A549 (cell line): Measurements from ENCODE around the gene TDP2. TPM values are rescaled to one million over a fixed set of nuclear protein-coding genes. Genes with fewer than 3 reads are reported as not detected.

Experiments
- ATAC-seq, 2 experiments: fragments of 200-7000 bp in 1 of 2; fragments of >200 bp in 1 of 2; cut with Nextera tagmentation in 1 of 2; cut with Tn5 transposase in 1 of 2; 3 replicates each; pipeline versions ENCODE4 v1.8.0 to v1.9.1; 2018 to 2020; ENCODE audit warnings: mild to moderate bottlenecking in 1 of 2, moderate library complexity in 1 of 2
- CTCF ChIA-PET: fragments of 300-600 bp; sonication (Branson Sonifier 250); formaldehyde crosslinking; extraction: SDS; loops from one replicate; lab custom pipeline; 2021; ENCODE audit warnings: antibody characterized with exemption, inconsistent platforms; lab: Yijun Ruan, JAX
- POLR2A ChIA-PET: fragments of 350-600 bp; formaldehyde crosslinking; extraction: SDS; loops from one replicate; lab custom pipeline; 2021; ENCODE audit warnings: antibody characterized with exemption, inconsistent platforms; lab: Yijun Ruan, JAX
- DNase-seq, 2 experiments: peaks; one replicate each; pipeline versions ENCODE4 v3.0.0 to v3.0.0-alpha.2; 2011 to 2016; ENCODE audit warnings: low read depth in 1 of 2, low spot score in 1 of 2
- FAIRE-seq: peaks from 2 replicates; lab custom pipeline; 2011; peaks lifted over from hg19 to GRCh38; lab: Jason Lieb, UNC
- H3K27ac ChIP-seq, 2 experiments: fragments of >200 bp; sonication (Bioruptor Twin); formaldehyde crosslinking; 3 replicates each; pipeline ENCODE4 v1.5.1; 2016 to 2017
- H3K4me1 ChIP-seq: fragments of >200 bp; sonication (Bioruptor Twin); formaldehyde crosslinking; 3 replicates; pipeline ENCODE4 v1.6.1; 2016
- H3K4me2 ChIP-seq: fragments of >200 bp; sonication (Bioruptor Twin); formaldehyde crosslinking; 3 replicates; pipeline ENCODE4 v1.6.1; 2016
- H3K4me3 ChIP-seq: fragments of >200 bp; sonication (Bioruptor Twin); formaldehyde crosslinking; 3 replicates; pipeline ENCODE4 v1.5.1; 2016
- H3K9me3 ChIP-seq: fragments of >200 bp; sonication (Bioruptor Twin); formaldehyde crosslinking; 3 replicates; pipeline ENCODE4 v1.6.1; 2016
- BHLHE40 ChIP-seq: IDR thresholded peaks from 2 replicates; pipeline ENCODE4 v1.6.1; 2012; ENCODE audit warnings: low read depth, low read length, inconsistent platforms
- CBX8 ChIP-seq: fragments of 200-600 bp; sonication (generic); IDR thresholded peaks from 2 replicates; pipeline ENCODE4 v1.6.1; 2016
- EHF ChIP-seq: fragments of 250-450 bp; sonication (Bioruptor Pico); IDR thresholded peaks from 2 replicates; pipeline ENCODE4 v1.5.0; 2020; ENCODE audit warnings: mild to moderate bottlenecking
- ESRRA ChIP-seq: fragments of 150-350 bp; IDR thresholded peaks from 2 replicates; pipeline ENCODE4 v1.6.1; 2014; ENCODE audit warnings: mild to moderate bottlenecking, low read length, borderline replicate concordance
- FOSL2 ChIP-seq, 2 experiments: fragments of 450-650 bp in 1 of 2; fragments of >200 bp in 1 of 2; sonication (Bioruptor Twin) in 1 of 2; formaldehyde crosslinking; IDR thresholded peaks; 2 replicates each; pipeline versions ENCODE4 v1.5.0 to v1.6.1; 2016 to 2020; ENCODE audit warnings: mild to moderate bottlenecking in 1 of 2, moderate library complexity in 1 of 2
- GATA3 ChIP-seq: IDR thresholded peaks from 2 replicates; pipeline ENCODE4 v1.6.1; 2012; ENCODE audit warnings: borderline replicate concordance
- HOXA7 ChIP-seq: fragments of 250-450 bp; sonication (Bioruptor Pico); IDR thresholded peaks from 2 replicates; pipeline ENCODE4 v1.5.0; 2020; ENCODE audit warnings: mild to moderate bottlenecking, moderate library complexity
- HOXB13 ChIP-seq: fragments of 250-450 bp; sonication (Bioruptor Pico); IDR thresholded peaks from 2 replicates; pipeline ENCODE4 v1.5.0; 2020; ENCODE audit warnings: low read depth, mild to moderate bottlenecking, moderate library complexity
- JUNB ChIP-seq: fragments of >200 bp; sonication (Bioruptor Twin); formaldehyde crosslinking; IDR thresholded peaks from 2 replicates; pipeline ENCODE4 v1.6.1; 2016
- MAFK ChIP-seq: fragments of 450-650 bp; IDR thresholded peaks from 2 replicates; pipeline ENCODE4 v1.6.1; 2014; ENCODE audit not compliant: partially characterized antibody
- MYC ChIP-seq: IDR thresholded peaks from 2 replicates; pipeline ENCODE4 v1.6.1; 2012; ENCODE audit warnings: mild to moderate bottlenecking, inconsistent platforms, low read length, improper control_type of control experiment, borderline replicate concordance
- NFE2L2 ChIP-seq: fragments of 150-350 bp; conservative IDR thresholded peaks from 2 replicates; pipeline ENCODE4 v1.6.1; 2014; ENCODE audit warnings: low read length
- NR3C1 ChIP-seq: fragments of >200 bp; sonication (Bioruptor Twin); formaldehyde crosslinking; IDR thresholded peaks from 3 replicates; pipeline ENCODE4 v1.6.1; 2017
- PBX3 ChIP-seq: IDR thresholded peaks from 2 replicates; pipeline ENCODE4 v1.6.1; 2012
- POLR2A ChIP-seq: IDR thresholded peaks from 2 replicates; pipeline ENCODE4 v1.6.1; 2012; ENCODE audit warnings: mild to moderate bottlenecking, low read length
- TFCP2L1 ChIP-seq: fragments of 250-450 bp; sonication (Bioruptor Pico); IDR thresholded peaks from 2 replicates; pipeline ENCODE4 v1.5.0; 2021; ENCODE audit warnings: mild to moderate bottlenecking
- TP53 ChIP-seq: fragments of 250-450 bp; sonication (Bioruptor Pico); IDR thresholded peaks from 2 replicates; pipeline ENCODE4 v1.5.0; 2021; ENCODE audit warnings: mild to moderate bottlenecking, moderate library complexity
- ZC3H11A ChIP-seq: fragments of 450-650 bp; IDR thresholded peaks from 2 replicates; pipeline ENCODE4 v1.6.1; 2014; ENCODE audit warnings: antibody characterized with exemption, mild to moderate bottlenecking
- ZNF302 ChIP-seq: fragments of 250-450 bp; sonication (Bioruptor Pico); IDR thresholded peaks from 2 replicates; pipeline ENCODE4 v1.9.0; 2021; ENCODE audit warnings: inconsistent platforms, mild to moderate bottlenecking, moderate library complexity
- WGBS: methylation state at CpG from one replicate; pipeline ENCODE4 v1.1.6; 2017; ENCODE audit errors: missing lambda C conversion rate; 5-methylcytosine and 5-hydroxymethylcytosine counted together
- polyA plus RNA-seq, 4 experiments: library from polyadenylated mRNA; depleted of rRNA in 3 of 4; stranded (reverse); fragments of >200 nt; fragmentation: RNase III in 1 of 4; extraction: RNeasy Plus Mini Kit Qiagen cat#74134 plus additional on column Dnase treatment in 1 of 4; gene quantifications; 2 replicates in 3 of 4; 3 replicates in 1 of 4; pipeline ENCODE4 v1.2.3, GENCODE V29; 2011 to 2017
- TF ChIP-seq, protein P1 (sequence below): fragments of >200 bp; sonication (Bioruptor Twin); formaldehyde crosslinking; IDR thresholded peaks from 2 replicates; pipeline ENCODE4 v1.6.1; 2016
- TF ChIP-seq, protein P2 (sequence below): fragments of >200 bp; sonication (Bioruptor Twin); formaldehyde crosslinking; IDR thresholded peaks from 3 replicates; pipeline ENCODE4 v1.6.1; 2016

The TDP2 gene
- polyA plus RNA-seq, 2 of the 4 experiments (the other 2 are of a cell fraction), result 52.6 to 91.7 TPM

DNA sequence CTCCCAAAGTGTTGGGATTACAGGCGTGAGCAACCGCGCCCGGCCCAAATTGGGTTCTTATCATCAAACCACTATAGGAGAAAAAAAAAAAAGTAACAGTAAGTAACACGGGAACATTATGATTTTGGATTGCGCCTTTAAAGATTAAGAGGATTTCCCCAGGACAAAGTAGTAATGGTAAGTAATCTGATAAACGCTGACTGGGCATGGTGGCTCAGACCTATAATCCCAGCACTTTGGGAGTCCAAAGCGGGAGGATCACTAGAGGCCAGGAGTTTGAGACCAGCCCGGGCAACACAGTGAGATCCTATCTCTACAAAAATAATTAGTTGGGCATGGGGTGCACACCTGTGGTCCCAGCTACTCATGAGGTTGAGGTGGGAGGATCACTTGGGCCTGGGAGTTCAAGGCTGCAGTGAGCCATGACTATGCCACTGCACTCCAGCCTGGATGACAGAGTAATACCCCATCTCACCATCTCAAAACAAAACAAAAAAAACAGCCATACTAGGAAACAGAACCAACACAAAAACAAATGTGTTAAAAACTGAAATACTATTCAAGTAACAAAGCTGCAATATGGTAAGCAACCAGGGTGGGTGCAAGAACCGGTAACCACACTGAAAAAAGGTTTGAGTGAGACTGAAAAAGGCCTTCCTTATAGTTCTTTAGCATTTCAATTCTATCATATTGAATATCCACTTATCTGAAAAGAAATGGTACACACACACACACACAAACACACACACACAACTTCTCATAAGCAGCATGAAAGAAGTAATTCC, 44.0 kb upstream of the TDP2 start:
- no peak for FAIRE-seq

GRCh38 chr6:24709014-24709711, 42.5 kb upstream of the TDP2 start:
- Histone ChIP-seq H3K4me2 (no peak overlapping the region), H3K27ac (no peak overlapping the region), H3K9me3 (no peaks in the 10 kb centered on the region), H3K4me3 (no peak overlapping the region), H3K4me1 (no peaks in the 10 kb centered on the region)
- WGBS, result 89% methylated on average over 4 of the region's 4 CpGs
- ATAC-seq (no peak), FAIRE-seq (no peak), DNase-seq (no peak)
- TF ChIP-seq CBX8 (no peak), FOSL2 (IDR thresholded peaks at IDR 0.05) (no peak), FOSL2 (CRISPR knock-in tag; IDR thresholded peaks at IDR 0.05) (no peak), HOXA7 (CRISPR knock-in tag) (peak; percentile 70; the same call in 1 of the 2 replicates)
- ChIA-PET POLR2A (interaction anchor here (0.6 to 1.0 kb wide), 2 partner anchors 10 to 34 kb away, joined by 3 to 4 read pairs; no protein-coding TSS in a partner anchor), CTCF (interaction anchor here (0.6 to 1.2 kb wide), 3 partner anchors 8 to 128 kb away, joined by 3 read pairs; no protein-coding TSS in a partner anchor)

More for the DNA sequence above, 44.0 kb upstream of the TDP2 start:
- ChIA-PET POLR2A (interaction anchor here (0.7 kb wide), 1 partner anchor 75 kb away, joined by 3 read pairs; no protein-coding TSS in a partner anchor), CTCF (interaction anchor here (0.8 kb wide), 1 partner anchor 50 kb away, joined by 4 read pairs; no protein-coding TSS in a partner anchor)
- TF ChIP-seq MAFK (peak; percentile 58), GATA3 (no peak)
- Histone ChIP-seq H3K9me3 (no peaks in the 10 kb centered on the region), H3K4me2 (no peak overlapping the region), H3K4me1 (no peaks in the 10 kb centered on the region), H3K27ac (no peak overlapping the region), H3K4me3 (no peak overlapping the region)
- ATAC-seq (no peak), DNase-seq (no peak)
- WGBS, result 98% methylated on average over 10 of the region's 10 CpGs

DNA sequence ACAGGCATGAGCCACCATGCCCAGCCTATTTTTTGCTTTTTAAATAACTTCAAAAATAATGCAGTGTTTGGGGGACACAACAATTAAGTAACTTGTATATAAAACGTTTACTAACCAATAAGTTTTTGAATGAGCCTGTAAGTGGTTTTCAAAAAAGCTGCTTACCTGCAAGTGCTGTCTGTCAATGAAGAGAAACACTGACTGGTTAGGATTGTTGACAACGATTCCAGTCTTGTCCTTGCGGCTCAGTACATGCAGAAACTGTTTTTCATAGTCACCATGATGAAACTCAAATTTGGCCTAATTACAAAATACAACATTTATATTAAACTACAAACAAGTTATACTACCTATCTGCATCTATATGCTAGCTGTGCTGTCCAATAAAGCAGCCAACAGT, 41.9 kb upstream of the TDP2 start:
- POLR2A ChIA-PET, result interaction anchor here (0.6 kb wide), 1 partner anchor 9 kb away, joined by 4 read pairs; no protein-coding TSS in a partner anchor
- FAIRE-seq, result no peak
- WGBS, result 77% methylated on average over 3 of the region's 3 CpGs

DNA sequence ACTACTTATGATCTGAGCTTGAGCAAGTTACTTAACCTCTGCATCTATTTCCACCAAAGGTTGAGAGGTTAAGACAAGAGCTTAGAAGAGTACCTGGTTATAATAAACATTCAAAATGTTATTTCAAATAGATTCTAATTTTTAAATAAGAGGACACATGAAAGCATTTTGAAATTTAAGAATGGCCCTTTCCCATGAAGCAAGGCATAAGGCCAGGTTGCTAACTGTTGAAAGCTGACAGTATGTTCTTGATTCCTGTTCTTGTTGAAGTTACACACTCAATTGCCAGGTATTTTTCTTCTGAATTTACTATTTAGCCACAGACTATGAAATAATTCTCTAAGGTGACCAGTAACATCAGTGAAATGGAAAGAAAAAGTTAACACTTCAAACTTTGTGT, 37.8 kb upstream of the TDP2 start:
- FAIRE-seq, result no peak
- no peaks in the 10 kb centered on the region for H3K9me3 ChIP-seq
- ATAC-seq, result no peak
- no peak overlapping the region for H3K27ac ChIP-seq
- POLR2A ChIA-PET, result no interaction called here
- no peak overlapping the region for H3K4me2 ChIP-seq
- H3K4me3 ChIP-seq, result no peak overlapping the region
- TF ChIP-seq, protein P1, sequence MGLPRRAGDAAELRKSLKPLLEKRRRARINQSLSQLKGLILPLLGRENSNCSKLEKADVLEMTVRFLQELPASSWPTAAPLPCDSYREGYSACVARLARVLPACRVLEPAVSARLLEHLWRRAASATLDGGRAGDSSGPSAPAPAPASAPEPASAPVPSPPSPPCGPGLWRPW, result no peak
- TF ChIP-seq POLR2A, result no peak
- no peak for TF ChIP-seq NR3C1
- TF ChIP-seq PBX3, result no peak
- no peak for TF ChIP-seq HOXB13 (CRISPR knock-in tag)
- no peak for TF ChIP-seq TP53 (CRISPR knock-in tag)
- no peak for TF ChIP-seq TFCP2L1 (CRISPR knock-in tag)
- no peak for TF ChIP-seq JUNB
- TF ChIP-seq NFE2L2, result no peak
- no peak for TF ChIP-seq ZC3H11A
- TF ChIP-seq ESRRA, result no peak
- TF ChIP-seq GATA3, result no peak
- no peak for TF ChIP-seq BHLHE40
- TF ChIP-seq, all 56 proteins: peak for 0
- CTCF ChIA-PET, result interaction anchor here (1.1 to 1.7 kb wide), 2 partner anchors 9 to 119 kb away, joined by 3 read pairs; no protein-coding TSS in a partner anchor
- no peak for DNase-seq
- no peaks in the 10 kb centered on the region; the same call in 2 of the 3 replicates for H3K4me1 ChIP-seq

More for the DNA sequence above, 41.9 kb upstream of the TDP2 start:
- no peaks in the 10 kb centered on the region for H3K9me3 ChIP-seq
- H3K4me1 ChIP-seq, result no peaks in the 10 kb centered on the region
- TF ChIP-seq ZNF302 (CRISPR knock-in tag) (no peak), JUNB (no peak), TFCP2L1 (CRISPR knock-in tag) (no peak), EHF (CRISPR knock-in tag) (no peak), GATA3 (no peak), ZC3H11A (no peak), MYC (no peak)
- TF ChIP-seq, protein P2, sequence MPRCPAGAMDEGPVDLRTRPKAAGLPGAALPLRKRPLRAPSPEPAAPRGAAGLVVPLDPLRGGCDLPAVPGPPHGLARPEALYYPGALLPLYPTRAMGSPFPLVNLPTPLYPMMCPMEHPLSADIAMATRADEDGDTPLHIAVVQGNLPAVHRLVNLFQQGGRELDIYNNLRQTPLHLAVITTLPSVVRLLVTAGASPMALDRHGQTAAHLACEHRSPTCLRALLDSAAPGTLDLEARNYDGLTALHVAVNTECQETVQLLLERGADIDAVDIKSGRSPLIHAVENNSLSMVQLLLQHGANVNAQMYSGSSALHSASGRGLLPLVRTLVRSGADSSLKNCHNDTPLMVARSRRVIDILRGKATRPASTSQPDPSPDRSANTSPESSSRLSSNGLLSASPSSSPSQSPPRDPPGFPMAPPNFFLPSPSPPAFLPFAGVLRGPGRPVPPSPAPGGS, result no peak
- H3K4me2 ChIP-seq, result no peak overlapping the region
- H3K27ac ChIP-seq, result no peak overlapping the region
- DNase-seq, result no peak
- CTCF ChIA-PET, result interaction anchor here (0.6 to 1.2 kb wide), 2 partner anchors 9 to 50 kb away, joined by 3 read pairs; no protein-coding TSS in a partner anchor
- H3K4me3 ChIP-seq, result no peak overlapping the region
- ATAC-seq, result no peak
